HG03108 (cell line): ENCODE measurements around the gene CMTM6.
"Not testable (repeated sequence)": the region's sequence is repeated elsewhere in the genome, so short reads cannot be mapped to it uniquely, and the experiment has no call there.

ENCODE experiments used
- ATAC-seq: cut with Tn5 transposase; IDR thresholded peaks from one replicate; pipeline ENCODE4 v1.9.1; 2021; ENCODE audit warnings: moderate library complexity; ENCODE audit not compliant: unreplicated experiment

Gene CMTM6

DNA sequence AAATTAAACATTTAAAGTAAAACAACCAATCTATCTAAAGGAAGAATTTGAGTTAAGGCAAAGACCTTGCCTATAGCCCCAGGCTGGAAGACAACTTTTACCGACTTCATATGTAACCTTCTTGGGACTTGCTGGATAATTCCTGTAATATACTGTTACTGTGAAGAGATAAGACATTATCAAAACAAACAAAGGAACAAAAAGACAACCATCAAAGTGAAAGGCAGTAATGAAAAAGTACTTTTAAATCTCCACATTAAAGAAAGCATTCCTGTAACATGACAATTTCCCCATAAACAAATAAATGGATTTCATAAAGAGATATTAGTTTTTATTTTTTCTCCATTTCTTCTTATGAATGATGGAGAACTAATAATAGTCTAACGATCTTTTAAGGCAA is 2.4 kb downstream of the CMTM6 start:
- ATAC-seq: no peak

DNA sequence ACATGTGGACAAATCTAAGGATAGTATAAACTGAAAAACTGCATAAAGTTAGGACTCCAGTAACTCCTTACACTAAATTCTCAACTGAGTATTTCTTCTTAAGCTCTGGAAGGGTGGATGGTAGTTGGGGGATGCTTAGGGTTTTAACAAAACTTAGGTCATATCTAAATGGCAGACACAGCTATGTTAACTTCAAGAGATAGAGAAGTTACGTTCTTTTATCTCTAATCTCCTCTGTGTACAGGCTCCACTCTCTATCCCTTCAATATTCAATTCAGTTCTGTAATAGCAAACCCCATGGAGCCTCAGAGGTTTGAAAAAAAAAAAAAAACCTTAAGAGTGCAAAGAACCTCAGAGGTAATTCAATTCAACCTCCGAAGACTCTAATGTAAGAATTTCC is 3.1 kb downstream of the CMTM6 start:
- no peak for ATAC-seq

DNA sequence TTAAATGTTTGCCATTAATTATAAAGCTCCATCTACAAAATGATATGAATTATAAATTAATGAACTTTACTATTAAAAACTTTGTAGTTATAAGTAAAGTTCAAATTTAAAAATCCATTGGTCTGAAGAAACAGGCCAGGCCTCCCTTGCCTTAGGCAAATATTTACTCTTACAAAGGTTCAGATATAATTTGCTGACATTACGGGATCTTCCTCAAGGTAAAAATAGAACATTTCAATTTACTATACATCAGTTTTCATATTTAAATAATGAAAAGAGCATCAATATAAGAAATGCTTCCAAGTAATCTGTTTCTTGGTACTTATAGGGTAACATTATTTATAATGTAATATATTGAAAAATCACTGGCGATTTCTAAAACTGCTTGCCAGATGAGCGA is 3.7 kb downstream of the CMTM6 start:
- no peak for ATAC-seq

DNA sequence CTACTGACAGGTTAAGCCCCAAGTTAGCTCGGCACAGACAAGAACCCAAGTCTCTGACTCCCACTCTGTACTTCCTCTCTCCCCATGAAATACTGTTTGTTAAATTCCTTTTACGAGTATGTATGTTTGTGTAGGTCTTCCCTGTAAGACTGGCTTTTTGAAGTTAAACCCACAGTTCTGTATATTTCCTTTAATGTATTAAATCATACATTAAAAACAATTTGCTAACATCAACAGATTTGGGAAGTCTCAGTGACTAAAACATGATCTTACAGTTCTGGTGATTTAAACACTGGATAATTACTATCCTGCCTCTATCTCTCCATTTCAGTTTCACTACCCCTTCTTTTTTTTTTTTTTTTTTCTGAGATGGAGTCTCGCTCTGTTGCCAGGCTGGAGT is 4.4 kb downstream of the CMTM6 start:
- no peak for ATAC-seq

DNA sequence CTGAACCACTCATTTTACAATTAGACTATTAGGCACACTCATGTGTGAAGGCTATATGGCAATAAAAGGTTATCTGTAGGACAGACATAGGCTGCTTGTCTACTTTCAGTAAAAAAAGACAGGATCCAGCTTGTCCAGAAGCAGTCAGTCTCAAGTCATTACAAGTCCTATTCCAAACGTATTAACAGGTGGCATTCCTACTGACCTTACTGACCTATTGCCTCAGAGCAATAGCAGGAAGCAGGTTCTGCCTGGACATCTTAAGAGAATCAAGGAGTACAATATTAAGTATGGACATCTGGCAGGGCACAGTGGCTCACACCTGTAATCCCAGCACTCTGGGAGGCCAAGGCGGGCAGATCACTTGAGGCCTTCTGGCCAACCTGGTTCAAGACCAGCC is 7.0 kb downstream of the CMTM6 start:
- ATAC-seq: no peak

DNA sequence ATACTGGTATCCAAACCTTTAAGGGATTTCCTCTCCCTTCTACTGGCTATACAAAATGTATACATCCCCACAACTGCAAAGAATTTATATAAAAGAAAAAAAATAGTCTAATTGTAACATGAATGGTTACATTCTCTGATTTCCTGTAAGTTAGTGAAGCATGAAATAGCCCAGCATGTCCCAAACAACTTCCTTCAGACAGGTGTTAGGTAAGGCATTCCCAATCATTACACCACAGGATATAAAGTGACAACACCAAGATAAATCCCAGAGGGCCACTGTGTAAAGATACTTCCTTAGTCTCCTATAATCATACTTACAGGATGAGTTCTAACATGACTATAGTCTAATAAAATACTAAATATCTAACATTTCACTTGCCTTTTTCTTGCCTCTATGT is 7.6 kb downstream of the CMTM6 start:
- no peak for ATAC-seq

DNA sequence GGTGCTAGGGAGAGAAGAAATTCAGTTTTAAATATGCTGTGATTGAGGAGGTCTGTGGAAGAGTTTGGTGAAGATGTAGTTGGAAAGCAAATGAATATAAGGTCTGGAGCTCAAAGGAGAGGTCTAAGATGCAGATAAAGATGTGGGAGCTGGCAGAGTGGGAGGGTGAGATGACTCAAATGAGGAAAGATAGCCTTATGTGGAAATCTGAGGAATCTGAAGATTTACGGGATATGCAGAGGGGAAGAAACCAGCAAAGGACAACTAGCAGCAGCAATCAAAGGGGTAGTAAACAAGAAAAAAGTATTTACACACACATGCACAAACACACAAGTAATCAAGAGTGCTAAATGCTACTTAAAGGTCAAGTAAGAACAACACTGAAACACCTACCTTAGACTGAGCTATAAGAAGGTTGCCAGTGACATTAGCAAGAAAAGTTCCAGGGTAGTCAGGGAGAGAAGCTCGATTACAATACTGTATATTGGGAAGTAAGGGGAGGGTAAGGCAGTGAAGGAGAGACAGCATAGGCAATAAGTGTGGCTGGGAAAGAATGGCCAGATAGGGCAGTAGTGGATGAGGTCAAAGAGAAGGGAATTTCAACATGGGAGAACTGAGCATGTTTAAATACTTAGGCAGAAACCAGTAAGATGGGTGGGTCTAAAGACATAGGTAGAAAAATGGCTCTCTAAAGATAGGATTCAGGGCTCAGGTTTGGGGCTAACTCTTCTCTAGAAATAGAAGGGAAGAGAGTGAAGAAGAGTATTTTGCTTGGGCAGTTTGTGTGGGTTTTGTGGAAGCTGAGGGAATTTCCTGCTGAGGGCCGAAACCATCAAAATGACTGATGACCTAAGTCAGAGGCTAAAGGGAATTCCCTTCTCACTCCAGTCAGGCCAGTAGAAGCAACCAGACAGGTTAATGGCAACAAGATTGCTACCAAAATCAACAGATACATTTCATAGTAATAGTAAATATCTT is 8.9 kb downstream of the CMTM6 start:
- peak; percentile 83 for ATAC-seq

DNA sequence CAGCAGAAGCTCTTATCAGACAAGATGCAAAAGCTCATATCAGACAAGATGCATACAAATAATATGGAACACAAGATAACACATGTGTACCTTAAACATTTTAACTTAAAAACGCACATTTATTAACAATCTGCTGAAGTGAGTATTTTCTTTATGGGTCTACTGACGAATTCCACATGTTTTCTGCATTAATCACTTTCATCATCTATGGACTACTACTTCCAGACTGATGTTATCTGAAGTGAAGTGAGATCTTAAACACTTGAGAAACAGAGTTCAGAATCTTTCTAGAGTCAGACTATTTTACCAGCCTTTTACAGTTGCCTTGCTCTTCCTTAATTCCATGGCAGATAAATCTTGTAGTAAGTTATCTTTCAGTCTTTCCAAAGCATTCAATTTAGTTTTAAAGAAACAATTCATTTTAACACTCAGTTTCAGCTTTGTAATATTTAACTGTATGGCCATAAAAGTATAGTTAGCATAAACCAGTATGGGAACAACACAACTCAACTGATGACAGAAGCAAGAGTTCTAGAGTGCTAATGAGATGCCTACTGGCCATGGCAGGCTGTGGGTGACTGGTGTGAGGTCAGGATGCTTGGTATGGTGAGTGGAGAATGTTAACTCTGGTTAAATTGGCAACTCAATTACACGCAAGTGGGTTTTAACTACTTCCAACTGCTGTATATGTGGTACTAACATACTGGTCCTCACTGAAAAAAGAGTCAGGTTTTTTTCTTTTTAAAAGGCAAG is 9.8 kb downstream of the CMTM6 start:
- no peak for ATAC-seq

DNA sequence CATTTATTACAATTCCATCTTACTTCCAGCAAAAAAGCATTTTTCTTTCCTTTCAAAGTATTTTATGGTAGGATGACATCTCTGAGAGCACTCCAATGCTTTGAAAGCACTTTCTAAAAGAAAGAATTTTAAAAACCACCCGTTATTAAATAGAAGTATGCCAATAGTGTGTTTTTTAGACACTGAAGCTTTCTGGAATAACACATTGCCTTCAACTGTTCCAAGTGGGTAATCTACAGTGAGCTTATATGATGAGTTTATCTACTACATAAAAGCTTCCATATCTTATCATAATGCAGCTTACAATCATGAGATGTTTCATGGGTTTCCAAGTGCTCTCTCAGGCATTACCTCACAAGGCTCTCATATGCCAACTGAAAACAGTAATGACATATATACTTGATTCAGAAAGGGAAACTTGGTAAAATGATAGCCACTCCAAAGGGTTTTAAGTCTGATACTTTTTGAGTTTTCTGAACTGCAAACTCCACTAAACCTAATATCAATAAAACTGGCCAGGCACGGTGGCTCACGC is 14.1 kb downstream of the CMTM6 start:
- no peak for ATAC-seq

DNA sequence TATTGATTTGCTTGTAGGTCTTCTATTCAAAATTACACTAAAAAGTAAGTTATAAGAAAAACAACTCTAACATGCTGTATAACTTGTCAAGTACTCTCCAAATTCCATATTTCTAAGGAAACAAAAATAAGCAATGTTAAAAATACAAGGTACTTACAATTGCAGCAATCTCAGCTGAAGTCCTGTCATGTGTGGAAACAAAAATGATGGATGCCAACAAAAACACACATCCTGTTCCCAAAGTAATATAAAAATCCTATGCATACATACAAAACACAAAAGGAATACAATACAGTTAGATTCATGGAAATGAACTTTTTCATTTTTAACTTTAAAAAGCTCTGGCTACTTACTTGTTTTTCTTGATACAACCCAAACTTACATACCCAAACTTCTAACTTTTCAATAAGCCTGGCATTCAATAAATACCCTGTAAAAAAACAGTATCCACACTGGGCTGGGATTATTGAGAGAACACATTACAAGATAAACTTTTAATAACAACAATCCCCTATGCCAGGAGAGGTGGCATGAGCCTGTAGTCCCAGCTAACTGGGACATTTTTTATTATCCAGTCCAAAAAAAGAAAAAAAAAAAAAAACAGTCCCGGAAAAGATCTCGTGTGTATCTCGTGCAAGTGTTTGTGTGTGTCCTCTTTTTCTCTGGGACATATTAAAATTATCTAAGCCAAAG is 14.7 kb downstream of the CMTM6 start:
- ATAC-seq: no peak

DNA sequence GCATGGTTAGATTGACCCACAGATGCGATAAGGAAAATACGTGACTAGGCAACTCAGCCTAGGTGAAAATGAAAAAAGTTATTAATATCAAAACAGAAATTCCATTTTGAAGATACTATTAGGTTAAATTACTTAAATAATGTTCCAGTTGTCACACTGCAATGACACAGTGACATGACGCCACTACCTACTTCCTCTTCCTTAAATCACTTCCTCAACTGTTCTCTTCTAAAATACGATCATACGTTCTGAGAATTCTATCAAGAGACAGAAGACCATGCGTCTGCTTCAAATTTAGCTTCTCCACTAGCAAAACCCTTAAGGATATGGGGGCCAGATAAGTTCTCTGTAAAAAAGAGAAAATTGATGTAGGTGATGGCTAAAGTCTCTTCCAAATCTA is 18.2 kb downstream of the CMTM6 start:
- no peak for ATAC-seq

DNA sequence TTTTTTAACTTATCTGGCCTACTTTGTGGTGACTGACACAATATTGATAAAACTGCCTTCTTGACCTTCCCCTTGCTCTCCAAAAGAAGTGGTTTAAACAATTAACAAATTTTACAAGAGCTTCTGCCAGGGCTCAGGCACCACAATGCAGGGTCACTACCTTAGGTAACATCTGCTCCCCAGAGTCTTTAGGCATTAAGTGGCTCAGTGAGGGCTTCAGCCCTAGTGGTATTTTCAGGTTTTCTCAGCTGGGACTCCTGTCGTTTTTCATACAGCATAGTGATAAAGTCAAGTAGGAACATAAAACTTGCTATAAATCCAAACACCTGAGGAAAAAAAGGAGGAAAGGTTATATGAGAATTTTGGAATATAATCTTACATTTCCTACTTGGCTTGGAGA is 18.9 kb downstream of the CMTM6 start:
- ATAC-seq: no peak

DNA sequence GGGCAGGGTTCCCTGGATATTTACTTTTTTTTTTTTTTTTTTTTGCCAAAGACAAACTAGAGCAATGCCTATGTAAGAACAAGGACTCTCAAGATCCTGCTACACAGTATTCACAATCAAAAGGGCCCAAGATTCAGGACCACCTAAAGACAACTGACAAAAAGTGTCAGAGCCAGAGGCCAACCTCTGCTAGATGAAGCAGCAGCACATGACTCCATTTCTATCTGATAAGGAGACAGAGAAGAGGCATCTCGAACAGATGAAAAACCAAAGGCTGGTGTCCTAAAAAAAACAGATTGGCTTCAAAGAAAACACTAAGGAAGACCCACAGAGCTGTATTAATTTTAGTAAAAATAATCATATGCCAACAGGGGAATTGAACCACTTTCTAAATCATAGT is 20.0 kb downstream of the CMTM6 start:
- no peak for ATAC-seq

DNA sequence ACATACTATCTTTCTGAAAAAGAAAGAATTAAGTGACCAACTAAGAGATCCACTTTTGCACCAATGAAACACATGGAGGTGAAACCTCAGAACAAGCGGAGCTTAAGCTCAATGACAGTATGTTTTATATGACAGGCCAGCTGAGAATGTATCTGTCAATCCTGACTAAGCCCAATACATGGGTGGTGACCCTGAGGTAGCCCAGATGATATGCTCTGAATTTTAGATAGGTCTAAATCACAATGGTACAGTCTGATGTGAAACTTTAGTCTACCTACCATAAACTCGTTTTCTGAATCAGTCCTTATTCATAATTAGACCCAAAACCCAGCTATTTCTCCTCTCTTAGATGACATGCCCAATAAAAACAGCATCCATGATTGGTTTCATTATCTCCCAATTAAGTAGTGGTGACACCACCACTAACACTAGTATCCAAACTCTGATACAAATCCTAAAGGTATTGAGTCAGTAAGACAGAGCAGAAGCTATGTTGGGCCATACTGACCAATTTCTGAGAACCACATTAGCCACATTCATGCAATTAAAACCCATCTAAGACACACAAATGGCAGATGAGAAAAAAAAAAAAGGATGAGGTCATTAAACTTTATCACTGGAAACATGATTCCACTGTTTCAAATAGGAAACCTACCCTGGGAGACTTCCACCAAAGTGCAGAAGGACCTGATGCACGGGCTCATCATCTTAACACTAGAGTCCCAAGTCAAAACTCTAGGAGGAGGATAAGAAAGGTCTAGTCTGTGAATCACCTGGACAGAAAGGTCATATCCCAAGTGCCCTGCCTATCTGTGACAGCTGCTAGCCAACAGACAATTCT is 20.6 kb downstream of the CMTM6 start:
- no peak for ATAC-seq

DNA sequence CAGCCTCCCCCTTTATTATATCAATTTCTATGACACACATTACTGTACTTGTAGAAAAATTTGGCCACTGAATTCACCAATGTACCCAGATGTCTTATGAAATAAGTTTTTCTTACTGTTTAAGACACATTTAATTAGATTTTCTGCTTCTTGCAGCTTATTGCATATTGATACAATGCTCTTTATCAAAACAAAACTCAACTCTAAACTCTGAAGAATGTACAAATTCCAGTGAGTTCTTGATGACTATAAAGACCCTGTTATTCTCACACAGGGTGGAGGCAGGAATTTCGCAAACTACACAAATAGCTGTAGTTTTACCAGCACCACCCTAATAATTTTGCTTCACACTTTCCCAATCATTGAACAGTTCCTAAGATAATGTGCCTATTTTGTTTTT is 22.0 kb downstream of the CMTM6 start:
- no peak for ATAC-seq

DNA sequence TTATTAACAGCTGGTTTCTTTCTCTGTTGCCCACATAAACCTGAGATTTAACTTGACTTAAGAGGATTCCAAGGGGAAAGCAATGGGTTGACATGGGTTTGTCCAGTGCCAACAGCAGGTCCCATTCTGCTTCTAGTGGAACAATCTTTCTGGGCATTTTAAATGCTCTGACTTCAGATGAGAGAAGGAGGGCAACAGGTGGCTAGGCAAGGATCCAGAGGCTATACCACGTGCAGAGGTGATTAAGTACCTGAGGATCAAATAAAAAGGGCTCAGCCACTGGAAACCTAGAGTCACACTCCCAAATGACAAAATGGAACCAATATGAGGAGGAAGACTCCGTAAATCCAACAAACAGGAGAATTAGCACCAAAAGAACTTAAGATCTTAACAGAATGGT is 28.5 kb downstream of the CMTM6 start:
- no peak for ATAC-seq

DNA sequence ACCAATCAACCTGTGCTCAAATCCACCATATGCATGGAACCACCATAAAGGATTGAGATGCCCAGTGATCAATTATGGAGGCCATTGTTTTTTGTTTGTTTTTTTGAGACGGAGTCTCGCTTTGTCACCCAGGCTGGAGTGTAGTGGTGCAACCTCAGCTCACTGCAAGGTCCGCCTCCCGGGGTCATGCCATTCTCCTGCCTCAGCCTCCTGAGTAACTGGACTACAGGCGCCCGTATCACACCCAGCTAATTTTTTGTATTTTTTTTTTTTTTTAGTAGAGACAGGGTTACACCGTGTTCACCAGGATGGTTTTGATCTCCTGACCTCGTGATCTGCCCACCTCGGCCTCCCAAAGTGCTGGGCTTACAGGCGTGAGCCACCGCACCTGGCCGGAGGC is 30.5 kb downstream of the CMTM6 start:
- not testable (repeated sequence) for ATAC-seq

DNA sequence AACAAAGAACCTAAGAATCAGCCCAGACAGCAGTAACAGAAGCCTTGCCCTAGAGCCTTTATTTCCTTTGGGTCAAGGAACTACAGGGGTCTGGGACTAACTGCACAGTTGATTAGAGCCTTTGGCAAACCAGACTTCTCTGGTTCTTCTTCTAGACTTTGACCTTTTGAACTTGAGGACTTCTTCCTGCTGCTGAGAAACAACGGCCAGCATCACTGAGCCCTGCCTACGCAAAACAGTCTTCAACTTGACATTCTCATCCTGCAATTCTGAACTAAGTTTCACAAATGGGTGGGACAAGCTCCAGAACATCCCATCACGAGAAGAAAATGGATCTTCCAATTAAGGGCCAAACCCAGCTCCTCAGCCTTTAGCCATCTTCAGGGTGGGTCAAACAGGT is 31.4 kb downstream of the CMTM6 start:
- no peak for ATAC-seq

DNA sequence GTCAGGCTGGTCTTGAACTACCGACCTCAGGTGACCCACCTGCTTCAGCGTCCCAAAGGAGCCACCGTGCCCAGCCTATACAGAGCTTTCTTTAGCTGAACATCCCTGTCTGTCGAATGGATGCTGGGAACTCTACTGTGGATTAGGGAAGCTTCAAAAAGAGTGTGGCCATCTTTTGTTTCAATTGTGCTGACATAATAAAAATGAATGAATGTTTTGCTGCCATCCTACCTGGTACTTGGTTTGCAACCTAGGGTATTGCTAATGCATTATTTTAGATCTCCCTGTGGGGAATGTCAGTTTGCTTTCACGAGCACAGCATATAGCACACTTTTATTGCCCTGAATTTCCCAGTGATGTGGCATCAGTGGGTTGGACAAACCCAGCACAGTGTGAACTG is 32.3 kb downstream of the CMTM6 start:
- ATAC-seq: no peak

DNA sequence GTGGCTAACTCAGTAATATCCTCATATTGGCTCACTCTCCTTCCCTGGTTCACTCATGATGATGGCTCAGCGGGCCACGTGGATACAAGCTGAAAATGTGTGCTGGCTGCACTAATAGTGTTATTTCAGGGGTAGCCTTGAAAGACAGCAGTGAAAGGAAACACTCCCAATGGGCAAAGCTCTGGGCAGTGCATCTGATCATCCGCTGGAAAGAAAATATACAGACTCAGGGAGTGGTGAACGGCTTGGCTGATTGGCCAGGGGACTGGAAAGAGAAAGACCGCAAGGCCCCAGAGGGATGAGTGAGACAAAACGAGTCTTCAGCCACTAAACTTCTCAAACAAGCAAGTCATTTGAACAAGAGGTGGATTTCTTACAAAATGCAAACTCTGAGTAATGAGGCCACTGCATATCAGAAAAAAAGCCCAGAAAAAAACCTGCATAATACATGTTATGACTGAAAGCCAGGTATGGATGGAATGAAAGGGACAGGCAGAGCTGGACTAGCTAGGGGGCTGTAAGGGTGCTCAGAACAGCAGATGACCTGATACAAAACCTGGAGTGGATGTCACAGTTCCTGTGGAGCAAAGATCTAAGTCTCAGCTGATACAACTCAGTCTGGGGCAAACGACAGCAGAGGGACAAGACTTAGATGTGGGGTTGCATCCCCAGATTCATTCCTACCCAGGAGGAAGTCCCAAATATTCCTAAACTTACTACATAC is 33.3 kb downstream of the CMTM6 start:
- ATAC-seq: peak; percentile 15
